ENCODE measurements around the gene DCUN1D3. TPM values are rescaled to one million over a fixed set of nuclear protein-coding genes. Genes with fewer than 3 reads are reported as not detected.
A peak's percentile ranks its signal among the peaks of the same experiment; 100 is the strongest.

The DCUN1D3 gene
- total RNA-seq, 1 donor from 2014 or later = 12.4 TPM

GRCh38 chr16:20886320-20886719 is 13.8 kb downstream of the DCUN1D3 start:
- H3K27me3 Mint-ChIP-seq (ENCODE audit: low read depth) = no peaks in the 10 kb centered on the region
- H3K36me3 Mint-ChIP-seq = no peaks in the 10 kb centered on the region
- no peak overlapping the region for H3K27ac Mint-ChIP-seq
- DNase-seq (ENCODE audit: low spot score in 2 of 2, unreplicated experiment in 2 of 2) = no peak
- peaks cover 11% of the 10 kb centered on the region for H3K4me1 Mint-ChIP-seq
- no peak for TF ChIP-seq CTCF (IDR thresholded peaks at IDR 0.05; ENCODE audit: unreplicated experiment)
- no peaks in the 10 kb centered on the region for H3K9me3 Mint-ChIP-seq
- H3K4me3 Mint-ChIP-seq = no peak overlapping the region

DNA sequence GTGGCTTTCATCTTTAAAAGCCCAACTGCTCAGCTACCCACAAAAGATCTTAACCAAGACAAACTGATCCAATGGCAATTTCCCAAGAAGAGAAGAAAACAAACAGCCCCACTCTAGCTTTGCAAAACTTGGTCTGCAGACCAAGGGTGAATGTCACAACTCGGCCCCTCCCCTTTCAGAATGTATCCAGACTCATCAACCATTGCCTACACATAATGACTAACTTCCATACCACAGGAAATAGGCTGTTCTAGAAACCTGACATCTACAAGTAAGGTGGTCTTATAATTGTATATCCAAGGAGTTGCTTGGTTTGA is 16.0 kb downstream of the DCUN1D3 start:
- no peak for TF ChIP-seq CTCF (IDR thresholded peaks at IDR 0.05; ENCODE audit: unreplicated experiment)
- H3K27ac Mint-ChIP-seq = peak overlapping the region; percentile 43
- H3K4me1 Mint-ChIP-seq = peaks cover 15% of the 10 kb centered on the region
- no peaks in the 10 kb centered on the region for H3K27me3 Mint-ChIP-seq (ENCODE audit: low read depth)
- no peaks in the 10 kb centered on the region for H3K9me3 Mint-ChIP-seq
- no peaks in the 10 kb centered on the region for H3K36me3 Mint-ChIP-seq
- DNase-seq (ENCODE audit: low spot score in 2 of 2, unreplicated experiment in 2 of 2) = no peak
- H3K4me3 Mint-ChIP-seq = no peak overlapping the region

DNA sequence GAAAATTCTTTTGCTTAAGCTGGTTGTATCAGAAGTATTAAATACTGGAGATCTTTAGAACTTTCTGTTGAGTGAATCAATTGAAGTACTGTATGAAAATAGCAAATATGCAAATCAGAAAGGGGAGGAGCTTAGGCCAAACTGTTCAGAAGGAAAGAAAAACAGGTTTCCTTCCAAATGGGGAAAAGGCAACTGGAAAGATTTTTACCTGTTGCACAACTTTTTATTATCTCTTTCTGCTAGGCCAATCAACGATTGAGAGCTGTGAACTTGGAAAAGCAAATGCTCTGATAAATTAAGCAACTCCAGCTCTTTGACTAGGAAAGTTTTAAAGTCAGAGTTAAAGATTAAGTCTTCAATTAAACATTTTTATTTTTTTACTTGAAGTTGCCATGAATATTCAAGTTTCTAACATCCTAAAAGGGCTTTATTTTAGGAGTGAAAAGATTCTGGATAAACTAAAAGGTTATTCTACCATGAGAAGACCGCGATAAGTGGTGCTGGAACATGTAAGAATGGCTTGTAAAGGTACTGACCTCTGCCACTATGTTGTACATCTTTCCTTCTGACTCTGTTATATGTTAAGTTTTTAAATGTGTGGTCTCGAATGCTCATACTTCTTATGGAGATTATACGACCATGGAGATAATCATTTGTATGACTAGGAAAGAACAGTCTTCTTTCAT is 16.5 kb downstream of the DCUN1D3 start:
- DNase-seq (ENCODE audit: low spot score in 2 of 2, unreplicated experiment in 2 of 2) = no peak
- Mint-ChIP-seq H3K27ac (no peak overlapping the region), H3K4me1 (peaks cover 20% of the 10 kb centered on the region), H3K9me3 (no peaks in the 10 kb centered on the region), H3K4me3 (no peak overlapping the region), H3K36me3 (no peaks in the 10 kb centered on the region), H3K27me3 (ENCODE audit: low read depth) (no peaks in the 10 kb centered on the region)
- TF ChIP-seq CTCF (IDR thresholded peaks at IDR 0.05; ENCODE audit: unreplicated experiment) = no peak

GRCh38 chr16:20881503-20881878 is 18.7 kb downstream of the DCUN1D3 start:
- Mint-ChIP-seq H3K4me1 (peaks cover 27% of the 10 kb centered on the region), H3K27me3 (ENCODE audit: low read depth) (no peaks in the 10 kb centered on the region), H3K4me3 (no peak overlapping the region), H3K36me3 (peaks cover 2% of the 10 kb centered on the region), H3K27ac (no peak overlapping the region), H3K9me3 (peaks cover 2% of the 10 kb centered on the region)
- TF ChIP-seq CTCF (IDR thresholded peaks at IDR 0.05; ENCODE audit: unreplicated experiment) = no peak
- no peak for DNase-seq (ENCODE audit: low spot score in 2 of 2, unreplicated experiment in 2 of 2)

DNA sequence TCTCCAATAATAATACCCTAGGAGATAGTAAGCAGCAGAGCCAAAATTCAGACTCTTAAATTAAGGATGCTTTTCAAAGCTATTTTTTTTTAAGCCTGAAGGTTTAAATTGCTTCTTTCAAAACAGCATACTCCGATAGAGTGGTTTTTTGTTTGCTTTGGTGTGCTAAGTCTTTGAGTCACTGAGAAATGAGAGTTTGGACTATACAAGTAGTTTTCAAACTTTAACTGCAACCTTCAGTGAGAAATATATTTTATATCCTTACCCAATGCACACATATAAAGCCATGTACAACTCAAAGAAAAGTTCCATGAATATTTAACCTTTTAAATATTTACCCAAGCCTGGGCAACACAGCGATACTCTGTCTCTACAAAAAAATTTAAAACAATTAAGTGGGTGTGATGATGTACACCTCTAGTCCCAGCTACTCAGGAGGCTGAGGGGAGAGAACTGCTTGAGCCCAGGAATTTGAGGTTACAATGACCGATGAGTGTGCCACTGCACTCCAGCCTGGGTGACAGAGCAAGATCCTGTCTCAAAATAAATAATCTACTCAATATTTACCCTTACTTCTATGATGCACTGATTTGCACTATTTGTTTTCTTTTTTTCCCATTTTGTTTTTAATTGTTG is 19.2 kb downstream of the DCUN1D3 start:
- no peak for DNase-seq (ENCODE audit: low spot score in 2 of 2, unreplicated experiment in 2 of 2)
- Mint-ChIP-seq H3K27me3 (ENCODE audit: low read depth) (no peaks in the 10 kb centered on the region), H3K4me3 (no peak overlapping the region), H3K4me1 (peaks cover 27% of the 10 kb centered on the region), H3K36me3 (peaks cover 2% of the 10 kb centered on the region), H3K9me3 (peaks cover 3% of the 10 kb centered on the region), H3K27ac (no peak overlapping the region)
- TF ChIP-seq CTCF (IDR thresholded peaks at IDR 0.05; ENCODE audit: unreplicated experiment) = no peak
